Stimulated activated CD4-positive, alpha-beta T cell treated with anti-CD3 and anti-CD28 coated beads, Interleukin-12 subunit alpha, Interleukin-12 subunit beta, amount 100 ng/mL, for 4 hours (primary cell): Measurements from ENCODE around the gene NFU1.
"Not testable (repeated sequence)": the region's sequence is repeated elsewhere in the genome, so short reads cannot be mapped to it uniquely, and the experiment has no call there.

Source experiments
- DNase-seq: peaks from one replicate; pipeline ENCODE4 v3.0.0-alpha.2; 2020

NFU1 gene

GRCh38 chr2:69386360-69386759, 50.9 kb downstream of the NFU1 start:
- no peak for DNase-seq

GRCh38 chr2:69385443-69386151, 51.6 kb downstream of the NFU1 start:
- DNase-seq = no peak

- DNase-seq = no peak
Measured at GRCh38 chr2:69384618-69385081, 52.6 kb downstream of the NFU1 start.

GRCh38 chr2:69383176-69383812, 53.9 kb downstream of the NFU1 start:
- DNase-seq = no peak

- DNase-seq = no peak
Measured at GRCh38 chr2:69382547-69382946, 54.7 kb downstream of the NFU1 start.

GRCh38 chr2:69381337-69381737, 55.9 kb downstream of the NFU1 start:
- DNase-seq = no peak

- DNase-seq = no peak
Measured at GRCh38 chr2:69380072-69380917, 56.9 kb downstream of the NFU1 start.

- DNase-seq = no peak
Measured at GRCh38 chr2:69376403-69376802, 60.8 kb downstream of the NFU1 start.

- DNase-seq = no peak
Measured at GRCh38 chr2:69375494-69376353, 61.5 kb downstream of the NFU1 start.

- DNase-seq = no peak
Measured at GRCh38 chr2:69372767-69373166, 64.5 kb downstream of the NFU1 start.

- DNase-seq = no peak
Measured at GRCh38 chr2:69369802-69370201, 67.4 kb downstream of the NFU1 start.

- no peak for DNase-seq
Measured at GRCh38 chr2:69368588-69368987, 68.6 kb downstream of the NFU1 start.

- DNase-seq = no peak
Measured at GRCh38 chr2:69359371-69359770, 77.9 kb downstream of the NFU1 start.

- no peak for DNase-seq
Measured at GRCh38 chr2:69358914-69359313, 78.3 kb downstream of the NFU1 start.

GRCh38 chr2:69356471-69356870, 80.8 kb downstream of the NFU1 start:
- DNase-seq = no peak

GRCh38 chr2:69354976-69355375, 82.3 kb downstream of the NFU1 start:
- not testable (repeated sequence) for DNase-seq

- DNase-seq = no peak
Measured at GRCh38 chr2:69353360-69353759, 83.9 kb downstream of the NFU1 start.

GRCh38 chr2:69348781-69349180, 88.5 kb downstream of the NFU1 start:
- no peak for DNase-seq
